K562 (cell line): ENCODE data around the gene NRG3. TPM values are rescaled to one million over a fixed set of nuclear protein-coding genes. Genes with fewer than 3 reads are reported as not detected.

Experiments
- ATAC-seq: fragments of 200-7000 bp; cut with Tn5 transposase; 3 replicates; pipeline ENCODE4 v1.9.1; 2020; ENCODE audit warnings: moderate library complexity
- BruUV-seq: library from RNA; stranded (reverse); fragments of 400-500 nt; replicated peaks from 2 replicates; lab custom pipeline; 2021; lab: Mats Ljungman, UMichigan
- CTCF ChIA-PET: fragments of 300-600 bp; formaldehyde crosslinking; extraction: SDS; loops from one replicate; lab custom pipeline; 2021; ENCODE audit warnings: low intra/inter-chr PET ratio; lab: Yijun Ruan, JAX
- POLR2A ChIA-PET: fragments of 300-600, 350-650 bp; sonication (Branson Sonifier 250); formaldehyde crosslinking; extraction: SDS; loops from one replicate; lab custom pipeline; 2021; ENCODE audit warnings: antibody characterized with exemption, inconsistent platforms; lab: Yijun Ruan, JAX
- DNase-seq, 4 experiments: peaks; one replicate each; pipeline versions ENCODE4 v3.0.0 to v3.0.0-alpha.2; 2011 to 2018; ENCODE audit warnings: low spot score in 3 of 4, mixed read lengths in 3 of 4; ENCODE audit errors: extremely low read depth in 1 of 4
- FAIRE-seq: peaks from 2 replicates; lab custom pipeline; 2011; peaks lifted over from hg19 to GRCh38; lab: Jason Lieb, UNC
- H2AFZ ChIP-seq: 2 replicates; pipeline ENCODE4 v1.6.0; 2011; ENCODE audit warnings: low read depth, low read length, control low read depth, inconsistent platforms
- H3K27ac ChIP-seq: fragments of 200-600 bp; 3 replicates; pipeline ENCODE4 v1.8.0; 2011; ENCODE audit warnings: low read depth, mild to moderate bottlenecking, control low read depth, inconsistent platforms, low read length, moderate library complexity, mixed read lengths; ENCODE audit errors: extremely low read depth
- H3K27me3 ChIP-seq, 2 experiments: fragments of 300-600 bp in 1 of 2; 2 replicates in 1 of 2; 3 replicates in 1 of 2; pipeline versions ENCODE4 v1.6.0 to v1.8.0; 2011; ENCODE audit warnings: inconsistent platforms in 2 of 2, low read length in 2 of 2, mild to moderate bottlenecking in 1 of 2, mixed read lengths in 1 of 2, moderate library complexity in 1 of 2; ENCODE audit not compliant: control insufficient read depth in 2 of 2, insufficient read depth in 2 of 2
- H3K36me3 ChIP-seq: fragments of 300-600 bp; 3 replicates; pipeline ENCODE4 v1.8.0; 2011; ENCODE audit warnings: mild to moderate bottlenecking, low read length, inconsistent platforms; ENCODE audit not compliant: control insufficient read depth, insufficient read depth
- H3K4me1 ChIP-seq, 2 experiments: fragments of 200-600 bp in 1 of 2; replicated peaks in 1 of 2; 2 replicates in 1 of 2; 3 replicates in 1 of 2; pipeline versions ENCODE4 v1.5.1 to v1.8.0; 2011; ENCODE audit warnings: inconsistent platforms in 2 of 2, low read length in 2 of 2, mild to moderate bottlenecking in 1 of 2, mixed read lengths in 1 of 2, moderate library complexity in 1 of 2; ENCODE audit not compliant: control insufficient read depth in 2 of 2, insufficient read depth in 2 of 2
- H3K4me2 ChIP-seq: 2 replicates; pipeline ENCODE4 v1.6.1; 2011; ENCODE audit warnings: low read length, control low read depth, inconsistent platforms, mixed read lengths; ENCODE audit not compliant: insufficient read depth
- H3K4me3 ChIP-seq: fragments of 200-600 bp; sonication (generic), shearing (Covaris generic); 2 replicates; pipeline ENCODE4 v1.5.1; 2016; ENCODE audit warnings: control low read depth, inconsistent platforms
- H3K79me2 ChIP-seq: fragments of 200-600 bp; 3 replicates; pipeline ENCODE4 v1.8.0; 2011; ENCODE audit warnings: low read length, inconsistent platforms; ENCODE audit not compliant: control insufficient read depth, insufficient read depth
- H3K9ac ChIP-seq, 2 experiments: 2 replicates each; pipeline versions ENCODE4 v1.6.0 to v1.6.1; 2011; ENCODE audit warnings: low read depth in 2 of 2, low read length in 2 of 2, control low read depth in 1 of 2, inconsistent platforms in 1 of 2, mild to moderate bottlenecking in 1 of 2, mixed read lengths in 1 of 2; ENCODE audit not compliant: insufficient read depth in 1 of 2
- H3K9me1 ChIP-seq: one replicate; pipeline ENCODE4 v1.6.0; 2011; ENCODE audit warnings: inconsistent platforms, mild to moderate bottlenecking, low read length, moderate library complexity; ENCODE audit not compliant: control insufficient read depth, insufficient read depth
- H3K9me3 ChIP-seq: replicated peaks from 2 replicates; pipeline ENCODE4 v1.5.1; 2011; ENCODE audit warnings: low read depth, low read length, inconsistent platforms; ENCODE audit not compliant: control insufficient read depth, insufficient read depth
- H4K20me1 ChIP-seq: replicated peaks from 2 replicates; pipeline ENCODE4 v1.6.1; 2011; ENCODE audit warnings: low read length, inconsistent platforms, mixed read lengths; ENCODE audit not compliant: control insufficient read depth, insufficient read depth
- BHLHE40 ChIP-seq: IDR thresholded peaks from 2 replicates; pipeline ENCODE4 v1.6.1; 2011; ENCODE audit warnings: low read length, improper control_type of control experiment
- CREM ChIP-seq: IDR thresholded peaks from 2 replicates; pipeline ENCODE4 v1.6.1; 2014; ENCODE audit warnings: antibody characterized with exemption, low read depth
- EP400 ChIP-seq: fragments of 450-650 bp; IDR thresholded peaks from 2 replicates; pipeline ENCODE4 v1.6.1; 2017; ENCODE audit warnings: antibody characterized with exemption, mild to moderate bottlenecking, moderate library complexity
- FIP1L1 ChIP-seq: fragments of 200-400 bp; formaldehyde crosslinking; IDR thresholded peaks from 2 replicates; pipeline ENCODE4 v1.6.1; 2018; ENCODE audit warnings: mild to moderate bottlenecking, low read depth, low read length; ENCODE audit not compliant: poor library complexity, severe bottlenecking
- FOXA1 ChIP-seq: fragments of 450-650 bp; IDR thresholded peaks from 2 replicates; pipeline ENCODE4 v1.6.1; 2016; ENCODE audit warnings: mild to moderate bottlenecking, borderline replicate concordance
- FOXP1 ChIP-seq: sonication (generic); formaldehyde crosslinking; IDR thresholded peaks from 2 replicates; pipeline ENCODE4 v1.8.0; 2022; ENCODE audit warnings: mild to moderate bottlenecking, missing genetic modification reagents
- MYC ChIP-seq, 2 experiments: fragments of 250-450 bp in 1 of 2; sonication (Bioruptor Pico) in 1 of 2; IDR thresholded peaks; 2 replicates each; pipeline versions ENCODE4 v1.5.1 to v1.6.1; 2012 to 2021; ENCODE audit warnings: low read depth in 2 of 2, borderline replicate concordance in 1 of 2, improper control_type of control experiment in 1 of 2, low read length in 1 of 2, mild to moderate bottlenecking in 1 of 2, moderate library complexity in 1 of 2
- SMARCE1 ChIP-seq: fragments of 450-650 bp; IDR thresholded peaks from 2 replicates; pipeline ENCODE4 v1.7.1; 2016; ENCODE audit warnings: mild to moderate bottlenecking
- ZNF668 ChIP-seq: fragments of 250-450 bp; sonication (Bioruptor Pico); IDR thresholded peaks from 2 replicates; pipeline ENCODE4 v1.8.0; 2022; ENCODE audit warnings: mild to moderate bottlenecking, inconsistent platforms
- WGBS: fragments of 100-300 bp; shearing (Covaris generic); methylation state at CpG from one replicate; pipeline ENCODE4 v1.1.6; 2016; ENCODE audit warnings: low coverage, mixed read lengths; ENCODE audit not compliant: insufficient coverage; ENCODE audit errors: missing lambda C conversion rate; 5-methylcytosine and 5-hydroxymethylcytosine counted together
- in situ Hi-C: fragments of 300-500 bp; cut with MboI; formaldehyde crosslinking; loops from 4 replicates; pipeline ENCODE4 v1.15.0; 2018; ENCODE audit warnings: inconsistent platforms, mixed read lengths
- intact Hi-C: fragments of 100-400 bp; cut with micrococcal nuclease; formaldehyde crosslinking; loops from 2 replicates; pipeline ENCODE4 v1.14.2; 2022
- polyA plus RNA-seq, 8 experiments: library from polyadenylated mRNA; depleted of rRNA in 4 of 8; stranded (reverse) in 5 of 8; unstranded in 3 of 8; fragments of >200 nt; fragmentation: Nextera tagmentation in 2 of 8; fragmentation: Illumina TruSeq in 1 of 8; extraction: Ambion mirVana in 2 of 8; extraction: Trizol in 1 of 8; gene quantifications; 2 replicates each; pipeline versions ENCODE4 v1.2.1 to v1.2.3, GENCODE V29; 2011 to 2014; ENCODE audit warnings: inconsistent platforms in 1 of 8, missing spikeins in 1 of 8
- total RNA-seq, 7 experiments: library from RNA; depleted of rRNA in 6 of 7; stranded (reverse); fragments of >200 nt in 6 of 7; fragmentation: Illumina TruSeq in 2 of 7; extraction: Trizol in 2 of 7; gene quantifications; 2 replicates each; pipeline versions ENCODE4 v1.2.1 to v1.2.3, GENCODE V29; 2011 to 2021; ENCODE audit warnings: low replicate concordance in 1 of 7
- TF ChIP-seq, protein P1 (sequence below): sonication (generic); formaldehyde crosslinking; IDR thresholded peaks from 2 replicates; pipeline ENCODE4 v1.8.0; 2023; ENCODE audit warnings: mild to moderate bottlenecking, missing genetic modification reagents

NRG3 gene
- total and polyA plus RNA-seq, 9 of the 15 experiments (the other 6 are each of a cell fraction or from before 2014, with no cell fraction given) = not detected

DNA sequence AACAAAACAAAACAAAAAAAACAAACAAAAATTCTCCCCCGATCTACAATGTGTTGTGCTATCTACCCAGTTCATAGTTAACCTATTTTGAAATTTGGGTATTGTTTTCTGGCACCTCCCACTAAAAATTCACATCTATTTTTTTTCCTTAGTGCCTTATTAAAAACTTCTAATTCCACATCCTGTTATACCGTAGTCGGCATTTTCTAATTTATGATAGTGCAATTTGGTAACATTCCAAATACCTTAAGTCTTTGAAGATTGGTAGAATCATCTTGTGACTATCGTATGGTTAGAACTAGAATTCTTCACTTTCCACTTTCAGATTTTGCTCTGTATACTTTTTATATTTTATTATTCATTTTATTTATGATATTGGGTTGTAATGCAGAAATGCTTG, 4.5 kb upstream of the NRG3 start:
- H3K4me1 ChIP-seq = no peaks in the 10 kb centered on the region
- CTCF ChIA-PET = no interaction called here
- no peaks in the 10 kb centered on the region for H3K27me3 ChIP-seq
- ATAC-seq = no peak
- intact Hi-C loops (no loop called here), in situ Hi-C loops (no loop called here)
- H3K9ac ChIP-seq = no peak overlapping the region
- no peaks in the 10 kb centered on the region for H3K36me3 ChIP-seq
- FAIRE-seq = no peak
- no peak overlapping the region for H3K27ac ChIP-seq
- POLR2A ChIA-PET = no interaction called here
- H2AFZ ChIP-seq = no peak overlapping the region
- no peak overlapping the region for H3K4me3 ChIP-seq
- no peaks in the 10 kb centered on the region for H3K79me2 ChIP-seq
- H3K4me2 ChIP-seq = no peak overlapping the region
- TF ChIP-seq, protein P1, sequence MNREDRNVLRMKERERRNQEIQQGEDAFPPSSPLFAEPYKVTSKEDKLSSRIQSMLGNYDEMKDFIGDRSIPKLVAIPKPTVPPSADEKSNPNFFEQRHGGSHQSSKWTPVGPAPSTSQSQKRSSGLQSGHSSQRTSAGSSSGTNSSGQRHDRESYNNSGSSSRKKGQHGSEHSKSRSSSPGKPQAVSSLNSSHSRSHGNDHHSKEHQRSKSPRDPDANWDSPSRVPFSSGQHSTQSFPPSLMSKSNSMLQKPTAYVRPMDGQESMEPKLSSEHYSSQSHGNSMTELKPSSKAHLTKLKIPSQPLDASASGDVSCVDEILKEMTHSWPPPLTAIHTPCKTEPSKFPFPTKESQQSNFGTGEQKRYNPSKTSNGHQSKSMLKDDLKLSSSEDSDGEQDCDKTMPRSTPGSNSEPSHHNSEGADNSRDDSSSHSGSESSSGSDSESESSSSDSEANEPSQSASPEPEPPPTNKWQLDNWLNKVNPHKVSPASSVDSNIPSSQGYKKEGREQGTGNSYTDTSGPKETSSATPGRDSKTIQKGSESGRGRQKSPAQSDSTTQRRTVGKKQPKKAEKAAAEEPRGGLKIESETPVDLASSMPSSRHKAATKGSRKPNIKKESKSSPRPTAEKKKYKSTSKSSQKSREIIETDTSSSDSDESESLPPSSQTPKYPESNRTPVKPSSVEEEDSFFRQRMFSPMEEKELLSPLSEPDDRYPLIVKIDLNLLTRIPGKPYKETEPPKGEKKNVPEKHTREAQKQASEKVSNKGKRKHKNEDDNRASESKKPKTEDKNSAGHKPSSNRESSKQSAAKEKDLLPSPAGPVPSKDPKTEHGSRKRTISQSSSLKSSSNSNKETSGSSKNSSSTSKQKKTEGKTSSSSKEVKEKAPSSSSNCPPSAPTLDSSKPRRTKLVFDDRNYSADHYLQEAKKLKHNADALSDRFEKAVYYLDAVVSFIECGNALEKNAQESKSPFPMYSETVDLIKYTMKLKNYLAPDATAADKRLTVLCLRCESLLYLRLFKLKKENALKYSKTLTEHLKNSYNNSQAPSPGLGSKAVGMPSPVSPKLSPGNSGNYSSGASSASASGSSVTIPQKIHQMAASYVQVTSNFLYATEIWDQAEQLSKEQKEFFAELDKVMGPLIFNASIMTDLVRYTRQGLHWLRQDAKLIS (CRISPR knock-in tag) = no peak
- TF ChIP-seq ZNF668 (CRISPR knock-in tag) (no peak), FOXP1 (no peak), FOXA1 (no peak), CREM (no peak), MYC (IDR thresholded peaks at IDR 0.05; ENCODE audit: low read depth, low read length) (no peak), MYC (CRISPR knock-in tag; IDR thresholded peaks at IDR 0.05; ENCODE audit: borderline replicate concordance, low read depth) (no peak), FIP1L1 (no peak), SMARCE1 (no peak), EP400 (no peak), BHLHE40 (no peak)
- TF ChIP-seq, all 486 proteins: peak for 0
- no peaks in the 10 kb centered on the region for H4K20me1 ChIP-seq
- 0% methylated on average over 4 of the region's 4 CpGs for WGBS
- H3K9me3 ChIP-seq = no peaks in the 10 kb centered on the region
- no peaks in the 10 kb centered on the region for H3K9me1 ChIP-seq
- BruUV-seq = no TSS peak
- DNase-seq = no peak
